Osteoblast (primary cell): ENCODE data around the gene HS3ST3A1. TPM values are rescaled to one million over a fixed set of nuclear protein-coding genes. Genes with fewer than 3 reads are reported as not detected.
A peak's percentile ranks its signal among the peaks of the same experiment; 100 is the strongest.

Source experiments
- DNase-seq: peaks from one replicate; pipeline ENCODE4 v3.0.0; 2011; ENCODE audit warnings: low spot score, mixed read lengths; ENCODE audit not compliant: insufficient read length; ENCODE audit errors: missing footprints
- H2AFZ ChIP-seq: 2 replicates; pipeline ENCODE4 v1.6.0; 2011; ENCODE audit warnings: mild to moderate bottlenecking, low read length
- H3K27ac ChIP-seq: 2 replicates; pipeline ENCODE4 v1.5.1; 2011; ENCODE audit warnings: mild to moderate bottlenecking, low read depth, low read length, moderate library complexity
- H3K27me3 ChIP-seq: 2 replicates; pipeline ENCODE4 v1.6.0; 2012; ENCODE audit warnings: mild to moderate bottlenecking, control low read depth, inconsistent platforms, low read length, moderate library complexity; ENCODE audit not compliant: insufficient read depth
- H3K36me3 ChIP-seq: 2 replicates; pipeline ENCODE4 v1.5.1; 2011; ENCODE audit warnings: mild to moderate bottlenecking, low read length, control low read depth, moderate library complexity; ENCODE audit not compliant: insufficient read depth
- H3K4me1 ChIP-seq: 2 replicates; pipeline ENCODE4 v1.5.1; 2011; ENCODE audit warnings: mild to moderate bottlenecking, low read length, control low read depth, moderate library complexity; ENCODE audit not compliant: insufficient read depth
- H3K4me2 ChIP-seq: 2 replicates; pipeline ENCODE4 v1.6.0; 2011; ENCODE audit warnings: mild to moderate bottlenecking, low read length; ENCODE audit not compliant: insufficient read depth
- H3K4me3 ChIP-seq: fragments of 200-600 bp; sonication (generic); 3 replicates; pipeline ENCODE4 v1.5.1; 2012; ENCODE audit warnings: mild to moderate bottlenecking, low read length, inconsistent platforms; ENCODE audit not compliant: insufficient read depth
- H3K79me2 ChIP-seq: 2 replicates; pipeline ENCODE4 v1.6.0; 2012; ENCODE audit warnings: mild to moderate bottlenecking, low read length, control low read depth, inconsistent platforms; ENCODE audit not compliant: insufficient read depth
- H3K9me3 ChIP-seq: 2 replicates; pipeline ENCODE4 v1.5.1; 2011; ENCODE audit warnings: low read depth, low read length, control low read depth
- H4K20me1 ChIP-seq: 2 replicates; pipeline ENCODE4 v1.6.0; 2012; ENCODE audit warnings: mild to moderate bottlenecking, low read length, control low read depth; ENCODE audit not compliant: insufficient read depth
- total RNA-seq: library from RNA; depleted of rRNA; stranded (reverse); fragments of >200 nt; gene quantifications from 2 replicates; pipeline ENCODE4 v1.2.3, GENCODE V29; 2012
- TF ChIP-seq, protein P1 (sequence below): IDR thresholded peaks from 2 replicates; pipeline ENCODE4 v1.5.1; 2011; ENCODE audit warnings: mild to moderate bottlenecking, low read depth, low read length, moderate library complexity; ENCODE audit errors: extremely low read depth

HS3ST3A1 gene
- total RNA-seq, 1 donor: 8.3 TPM

DNA sequence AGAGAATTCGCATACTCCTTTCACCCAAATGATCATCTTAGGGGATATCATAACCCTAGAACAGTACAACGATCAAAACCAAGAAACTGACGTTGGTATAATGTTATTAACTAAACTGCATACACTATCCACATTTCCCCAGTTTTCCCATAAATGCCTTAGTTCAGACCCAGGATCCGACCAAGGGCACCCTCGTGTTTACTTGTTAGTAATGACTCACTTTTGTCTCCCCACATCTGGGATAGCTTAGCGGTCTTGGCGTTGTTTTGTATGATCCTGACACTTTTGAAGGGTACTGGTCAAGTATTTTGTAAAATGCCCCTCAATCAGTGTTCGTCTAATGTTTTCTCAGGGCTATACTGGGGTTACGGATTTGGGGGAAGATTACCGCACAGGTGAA lies 8.0 kb downstream of the HS3ST3A1 start:
- Histone ChIP-seq H3K79me2 (peaks cover 93% of the 10 kb centered on the region), H2AFZ (no peak overlapping the region), H3K4me3 (no peak overlapping the region), H3K27me3 (no peaks in the 10 kb centered on the region), H3K27ac (peak overlapping the region; percentile 88), H3K9me3 (no peaks in the 10 kb centered on the region), H3K36me3 (no peaks in the 10 kb centered on the region), H4K20me1 (no peaks in the 10 kb centered on the region), H3K4me1 (peaks cover 84% of the 10 kb centered on the region), H3K4me2 (no peak overlapping the region)
- TF ChIP-seq, protein P1, sequence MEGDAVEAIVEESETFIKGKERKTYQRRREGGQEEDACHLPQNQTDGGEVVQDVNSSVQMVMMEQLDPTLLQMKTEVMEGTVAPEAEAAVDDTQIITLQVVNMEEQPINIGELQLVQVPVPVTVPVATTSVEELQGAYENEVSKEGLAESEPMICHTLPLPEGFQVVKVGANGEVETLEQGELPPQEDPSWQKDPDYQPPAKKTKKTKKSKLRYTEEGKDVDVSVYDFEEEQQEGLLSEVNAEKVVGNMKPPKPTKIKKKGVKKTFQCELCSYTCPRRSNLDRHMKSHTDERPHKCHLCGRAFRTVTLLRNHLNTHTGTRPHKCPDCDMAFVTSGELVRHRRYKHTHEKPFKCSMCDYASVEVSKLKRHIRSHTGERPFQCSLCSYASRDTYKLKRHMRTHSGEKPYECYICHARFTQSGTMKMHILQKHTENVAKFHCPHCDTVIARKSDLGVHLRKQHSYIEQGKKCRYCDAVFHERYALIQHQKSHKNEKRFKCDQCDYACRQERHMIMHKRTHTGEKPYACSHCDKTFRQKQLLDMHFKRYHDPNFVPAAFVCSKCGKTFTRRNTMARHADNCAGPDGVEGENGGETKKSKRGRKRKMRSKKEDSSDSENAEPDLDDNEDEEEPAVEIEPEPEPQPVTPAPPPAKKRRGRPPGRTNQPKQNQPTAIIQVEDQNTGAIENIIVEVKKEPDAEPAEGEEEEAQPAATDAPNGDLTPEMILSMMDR: no peak
- DNase-seq: no peak

DNA sequence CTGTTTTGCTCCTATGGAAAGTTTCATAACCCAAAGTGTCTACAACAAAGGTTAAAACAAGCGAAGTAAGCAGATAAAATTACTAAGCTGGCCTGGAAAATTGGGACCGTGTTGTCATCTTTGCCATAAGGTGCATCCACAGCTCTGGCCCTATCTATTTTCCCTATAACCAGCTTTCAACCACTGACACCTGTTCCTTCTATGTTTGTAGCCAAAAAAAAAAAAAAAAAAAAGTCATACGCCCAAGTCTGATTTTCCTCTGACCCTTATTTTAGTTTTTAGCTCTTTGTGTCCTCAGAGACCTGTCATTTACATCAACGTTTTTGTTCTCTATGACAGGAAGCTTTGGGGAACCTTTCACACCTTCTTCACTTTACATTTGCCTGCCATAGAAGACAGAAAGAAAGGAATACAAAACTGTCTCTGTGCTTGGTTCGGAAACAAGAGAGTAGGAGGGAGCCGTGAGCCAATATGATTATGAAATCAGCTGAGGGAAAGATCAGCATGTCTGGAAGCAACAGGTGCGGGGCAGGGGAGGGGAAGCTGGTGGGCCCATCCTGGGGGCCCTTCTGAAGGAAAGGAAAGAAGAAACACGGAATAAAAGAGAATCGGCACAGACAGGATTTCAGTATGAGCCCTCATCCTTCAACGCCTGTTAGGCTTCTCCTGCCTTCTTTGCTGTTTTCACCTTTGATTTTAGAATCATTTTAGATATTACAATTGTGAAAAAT lies 8.5 kb downstream of the HS3ST3A1 start:
- no peak for DNase-seq
- no peaks in the 10 kb centered on the region for H3K36me3 ChIP-seq
- H2AFZ ChIP-seq: no peak overlapping the region
- H3K4me3 ChIP-seq: no peak overlapping the region
- H4K20me1 ChIP-seq: no peaks in the 10 kb centered on the region
- H3K4me1 ChIP-seq: peaks cover 82% of the 10 kb centered on the region
- TF ChIP-seq, protein P1: no peak
- no peaks in the 10 kb centered on the region for H3K27me3 ChIP-seq
- H3K27ac ChIP-seq: peak overlapping the region; percentile 88
- H3K9me3 ChIP-seq: no peaks in the 10 kb centered on the region
- peaks cover 92% of the 10 kb centered on the region for H3K79me2 ChIP-seq
- peak overlapping the region; percentile 49 for H3K4me2 ChIP-seq

DNA sequence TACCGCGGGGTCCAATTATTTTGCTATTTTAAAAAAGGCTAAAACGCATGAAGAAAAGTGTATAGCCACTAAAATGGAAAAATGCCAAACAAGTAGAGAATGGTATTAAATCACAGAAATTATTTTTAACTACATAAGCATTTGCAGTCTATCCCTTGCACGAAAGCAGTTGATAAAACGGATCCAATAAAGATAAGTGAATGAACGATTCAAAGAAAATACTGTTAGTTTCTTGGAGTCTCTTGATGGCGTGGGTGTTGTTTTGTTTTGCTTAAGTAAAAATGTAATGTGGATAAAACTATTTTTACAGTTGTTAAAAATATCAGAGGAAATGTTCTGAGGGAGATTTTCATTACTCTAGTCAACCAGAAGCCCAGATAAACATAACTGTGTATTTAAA lies 9.3 kb downstream of the HS3ST3A1 start:
- peaks cover 93% of the 10 kb centered on the region for H3K79me2 ChIP-seq
- H3K4me1 ChIP-seq: peaks cover 81% of the 10 kb centered on the region
- H3K27me3 ChIP-seq: no peaks in the 10 kb centered on the region
- H3K9me3 ChIP-seq: no peaks in the 10 kb centered on the region
- peak overlapping the region; percentile 49 for H3K4me2 ChIP-seq
- no peaks in the 10 kb centered on the region for H3K36me3 ChIP-seq
- peak overlapping the region; percentile 88 for H3K27ac ChIP-seq
- TF ChIP-seq, protein P1: no peak
- peak; percentile 61 for DNase-seq
- no peak overlapping the region for H2AFZ ChIP-seq
- no peak overlapping the region for H3K4me3 ChIP-seq
- H4K20me1 ChIP-seq: no peaks in the 10 kb centered on the region

DNA sequence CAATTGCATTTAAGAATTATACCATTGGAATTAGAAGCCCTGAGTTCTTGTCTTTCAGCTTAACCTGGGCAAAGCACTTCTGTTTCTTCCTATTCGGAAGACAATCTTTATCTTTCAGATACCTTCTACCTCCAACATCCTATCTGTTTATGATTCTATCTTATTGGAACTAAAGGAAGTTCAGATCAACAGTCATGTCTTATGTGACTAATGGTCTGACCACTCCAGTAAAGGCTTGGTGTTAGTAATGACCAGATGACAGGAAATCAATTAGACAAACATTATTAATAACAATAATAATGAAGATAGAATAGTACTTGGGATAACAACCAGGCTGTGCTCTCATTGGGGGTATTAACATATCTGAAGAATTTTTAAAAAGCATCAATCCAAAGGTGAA lies 11.3 kb downstream of the HS3ST3A1 start:
- no peaks in the 10 kb centered on the region for H3K9me3 ChIP-seq
- no peaks in the 10 kb centered on the region for H4K20me1 ChIP-seq
- TF ChIP-seq, protein P1: no peak
- no peak overlapping the region for H3K4me3 ChIP-seq
- H3K4me2 ChIP-seq: no peak overlapping the region
- peaks cover 89% of the 10 kb centered on the region for H3K79me2 ChIP-seq
- peaks cover 75% of the 10 kb centered on the region for H3K4me1 ChIP-seq
- no peak for DNase-seq
- H3K36me3 ChIP-seq: no peaks in the 10 kb centered on the region
- no peak overlapping the region for H2AFZ ChIP-seq
- peak overlapping the region; percentile 88 for H3K27ac ChIP-seq
- no peaks in the 10 kb centered on the region for H3K27me3 ChIP-seq
